Astrocyte (in vitro differentiated cells and primary cell): ENCODE data around the gene STON1.
"Not testable (repeated sequence)": the region's sequence is repeated elsewhere in the genome, so short reads cannot be mapped to it uniquely, and the experiment has no call there.

ENCODE experiments used
- EZH2 ChIP-seq: IDR thresholded peaks from 2 replicates; pipeline ENCODE4 v1.6.1; 2012; ENCODE audit warnings: mild to moderate bottlenecking, low read length, inconsistent platforms; ENCODE audit not compliant: insufficient read depth
- TF ChIP-seq, protein P1 (sequence below): IDR thresholded peaks from 2 replicates; pipeline ENCODE4 v1.5.1; 2011; ENCODE audit warnings: low read depth, mild to moderate bottlenecking, inconsistent platforms, low read length, moderate library complexity; ENCODE audit not compliant: insufficient read depth

DNA sequence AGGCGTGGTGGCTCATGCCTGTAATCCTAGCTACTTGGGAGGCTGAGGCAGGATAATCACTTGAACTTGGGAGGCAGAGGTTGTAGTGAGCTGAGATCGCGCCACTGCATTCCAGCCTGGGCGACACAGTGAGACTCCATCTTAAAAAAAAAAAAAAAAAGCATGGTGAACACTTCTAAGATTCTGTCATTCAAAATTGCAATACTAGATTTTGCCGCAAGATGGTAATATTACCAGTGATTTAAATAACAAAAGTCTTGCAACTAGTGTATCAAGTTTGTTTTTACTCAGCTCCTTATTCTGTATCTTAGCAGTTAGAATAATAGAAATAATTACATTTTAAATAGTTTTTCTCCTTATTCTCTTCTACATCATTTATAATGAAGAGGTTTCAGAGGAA is 92.7 kb downstream of the STON1 start:
- TF ChIP-seq, protein P1, sequence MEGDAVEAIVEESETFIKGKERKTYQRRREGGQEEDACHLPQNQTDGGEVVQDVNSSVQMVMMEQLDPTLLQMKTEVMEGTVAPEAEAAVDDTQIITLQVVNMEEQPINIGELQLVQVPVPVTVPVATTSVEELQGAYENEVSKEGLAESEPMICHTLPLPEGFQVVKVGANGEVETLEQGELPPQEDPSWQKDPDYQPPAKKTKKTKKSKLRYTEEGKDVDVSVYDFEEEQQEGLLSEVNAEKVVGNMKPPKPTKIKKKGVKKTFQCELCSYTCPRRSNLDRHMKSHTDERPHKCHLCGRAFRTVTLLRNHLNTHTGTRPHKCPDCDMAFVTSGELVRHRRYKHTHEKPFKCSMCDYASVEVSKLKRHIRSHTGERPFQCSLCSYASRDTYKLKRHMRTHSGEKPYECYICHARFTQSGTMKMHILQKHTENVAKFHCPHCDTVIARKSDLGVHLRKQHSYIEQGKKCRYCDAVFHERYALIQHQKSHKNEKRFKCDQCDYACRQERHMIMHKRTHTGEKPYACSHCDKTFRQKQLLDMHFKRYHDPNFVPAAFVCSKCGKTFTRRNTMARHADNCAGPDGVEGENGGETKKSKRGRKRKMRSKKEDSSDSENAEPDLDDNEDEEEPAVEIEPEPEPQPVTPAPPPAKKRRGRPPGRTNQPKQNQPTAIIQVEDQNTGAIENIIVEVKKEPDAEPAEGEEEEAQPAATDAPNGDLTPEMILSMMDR, result not testable (repeated sequence)
- not testable (repeated sequence) for TF ChIP-seq EZH2
